Breast epithelium (tissue), 3 donors: ENCODE data around the gene DLGAP3.

ENCODE experiments used
- CTCF ChIP-seq, 3 donors: fragments of 450-650 bp; IDR thresholded peaks; one replicate each; pipeline ENCODE4 v1.5.1; 2016 to 2017; ENCODE audit warnings: antibody characterized with exemption in 3 of 3, mild to moderate bottlenecking in 3 of 3, moderate library complexity in 3 of 3
- POLR2AphosphoS5 ChIP-seq, 3 donors: sonication (generic); formaldehyde crosslinking; IDR thresholded peaks; one replicate each; pipeline ENCODE4 v1.6.1; 2017; ENCODE audit warnings: antibody characterized with exemption in 3 of 3

- TF ChIP-seq CTCF (IDR thresholded peaks at IDR 0.05) (no peak), POLR2AphosphoS5 (IDR thresholded peaks at IDR 0.05) (no peak)
These were observed 41.9 kb downstream of the DLGAP3 start for GRCh38 chr1:34887593-34887992.
